SK-N-MC (cell line): ENCODE measurements around the gene GRIFIN.

Experiments
- DNase-seq: peaks from one replicate; pipeline ENCODE4 v3.0.0-alpha.2; 2011; ENCODE audit warnings: low read depth, low spot score
- H3K27ac ChIP-seq: fragments of 200-600 bp; sonication (generic); 2 replicates; pipeline ENCODE4 v1.5.1; 2016; ENCODE audit warnings: mixed run types
- H3K36me3 ChIP-seq: fragments of 200-600 bp; sonication (generic); 2 replicates; pipeline ENCODE4 v1.6.1; 2017; ENCODE audit warnings: antibody characterized with exemption, low read length, mixed read lengths; ENCODE audit not compliant: insufficient read depth
- H3K4me3 ChIP-seq: fragments of 200-600 bp; sonication (generic); 2 replicates; pipeline ENCODE4 v1.5.1; 2016
- H3K9ac ChIP-seq: fragments of 200-600 bp; sonication (generic); 2 replicates; pipeline ENCODE4 v1.8.0; 2017; ENCODE audit warnings: mixed run types, mixed read lengths; ENCODE audit not compliant: insufficient read length
- H3K9me3 ChIP-seq: fragments of 200-600 bp; sonication (generic); 2 replicates; pipeline ENCODE4 v1.6.1; 2017; ENCODE audit warnings: low read depth, mild to moderate bottlenecking, antibody characterized with exemption, low read length, moderate library complexity, mixed read lengths
- EZH2 ChIP-seq: fragments of 200-600 bp; sonication (generic); IDR thresholded peaks from one replicate; pipeline ENCODE4 v1.6.1; 2017; ENCODE audit warnings: antibody characterized with exemption
- FOXP2 ChIP-seq: optimal IDR thresholded peaks from 2 replicates; pipeline ENCODE3; 2011; ENCODE audit warnings: mild to moderate bottlenecking, moderate library complexity; ENCODE audit not compliant: insufficient read depth; ENCODE audit errors: extremely low read length, control extremely low read depth
- POLR2AphosphoS5 ChIP-seq: IDR thresholded peaks from 2 replicates; pipeline ENCODE4 v1.6.1; 2012; ENCODE audit warnings: mild to moderate bottlenecking, low read depth, low read length, borderline replicate concordance

The GRIFIN gene

DNA sequence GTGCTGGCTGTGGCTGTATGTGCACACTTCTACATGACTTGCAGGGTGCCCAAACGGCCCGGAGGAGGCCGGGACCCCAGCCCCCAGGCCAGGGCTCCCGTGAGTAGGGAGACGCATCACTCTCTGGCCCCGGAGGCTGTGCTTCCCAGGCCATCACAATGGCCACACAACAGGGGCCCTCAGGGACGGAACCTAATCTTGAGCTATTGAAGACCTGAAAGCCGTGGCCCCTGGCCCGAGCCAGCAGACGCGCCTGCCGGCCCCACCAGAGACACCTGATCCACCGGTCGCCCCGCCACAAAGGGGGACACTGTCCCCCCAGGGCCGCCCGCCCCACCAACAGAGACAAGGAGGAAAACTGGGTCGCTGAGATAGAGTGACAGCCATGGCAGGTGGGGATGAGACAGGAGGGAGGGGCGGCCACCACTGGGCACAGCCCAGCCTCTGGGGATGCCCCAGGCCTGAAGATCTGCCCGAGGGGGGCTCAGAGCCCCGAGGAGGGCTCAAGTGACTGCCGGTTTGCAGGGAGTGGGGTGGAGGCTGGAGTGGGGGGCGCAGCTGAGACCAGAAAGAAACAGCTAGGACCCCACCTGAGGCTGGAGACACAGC lies 33.2 kb upstream of the GRIFIN start:
- TF ChIP-seq FOXP2 (no peak), EZH2 (no peak), POLR2AphosphoS5 (no peak)
- H3K27ac ChIP-seq: no peak overlapping the region
- no peaks in the 10 kb centered on the region for H3K36me3 ChIP-seq
- no peaks in the 10 kb centered on the region for H3K9me3 ChIP-seq
- H3K4me3 ChIP-seq: no peak overlapping the region
- DNase-seq: no peak
- H3K9ac ChIP-seq: no peak overlapping the region

DNA sequence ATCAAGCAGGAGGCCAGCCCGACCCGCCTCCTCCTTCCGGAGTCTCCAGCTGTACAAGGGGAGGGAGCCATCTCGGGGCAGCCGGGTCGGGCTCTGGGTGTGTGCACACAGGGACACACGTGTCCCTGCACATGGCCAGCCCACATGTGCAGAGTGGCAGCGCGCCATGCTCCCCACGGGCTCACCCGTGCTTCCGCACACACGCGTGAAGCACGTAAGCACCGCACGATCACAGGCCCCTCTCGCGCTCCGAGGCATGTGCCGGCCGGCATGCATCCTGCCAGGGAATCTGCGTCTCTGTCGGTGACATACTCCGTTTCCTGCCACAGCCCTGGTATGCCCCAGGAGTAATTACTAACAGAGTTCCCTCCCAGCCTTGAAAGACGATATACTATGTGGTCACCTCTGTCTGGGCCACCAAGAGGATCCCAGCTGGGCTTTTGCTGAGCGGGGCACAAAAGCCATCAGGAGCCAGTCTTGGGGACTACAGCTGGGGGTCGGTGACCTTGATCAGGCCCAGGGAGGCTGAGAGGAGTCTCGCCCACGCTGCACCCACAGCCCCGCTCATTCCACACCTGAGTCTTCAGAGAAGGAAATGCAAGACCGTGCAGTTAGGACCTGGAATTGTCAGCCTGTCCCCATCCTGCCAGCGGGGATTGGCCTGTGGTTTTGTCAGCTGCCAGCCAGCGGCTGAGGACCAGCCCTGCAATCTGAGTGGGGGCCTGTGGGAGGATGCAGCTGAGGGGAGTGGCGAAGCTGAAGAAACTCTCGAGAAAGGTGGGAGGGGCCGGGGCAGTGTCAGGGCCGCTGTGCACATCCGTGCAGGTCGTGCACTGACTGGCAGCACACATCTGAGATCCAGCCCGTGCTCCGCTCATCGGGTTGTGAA lies 32.4 kb upstream of the GRIFIN start:
- Histone ChIP-seq H3K27ac (no peak overlapping the region), H3K9ac (no peak overlapping the region), H3K9me3 (no peaks in the 10 kb centered on the region), H3K36me3 (no peaks in the 10 kb centered on the region), H3K4me3 (no peak overlapping the region)
- no peak for DNase-seq
- no peak for TF ChIP-seq POLR2AphosphoS5

DNA sequence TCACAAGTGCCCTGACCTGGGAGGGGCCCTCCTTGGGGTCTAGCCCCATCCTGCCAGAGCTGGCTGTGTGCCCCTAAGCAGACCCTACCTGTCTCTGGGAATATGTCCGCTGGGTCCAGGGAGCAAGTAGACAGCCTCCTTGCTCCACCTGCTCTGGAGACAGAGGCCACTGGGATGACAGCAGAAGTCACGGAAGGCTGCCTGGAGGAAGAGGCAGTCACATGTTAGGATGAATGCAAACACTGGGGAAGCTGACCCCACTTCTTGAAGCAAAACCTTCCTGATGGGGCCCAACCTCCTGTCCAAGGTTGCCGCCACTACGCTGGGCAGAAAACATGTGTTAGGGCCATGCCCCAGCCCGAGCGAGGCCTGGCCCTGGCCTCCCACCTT lies 31.7 kb upstream of the GRIFIN start:
- H3K4me3 ChIP-seq: no peak overlapping the region
- H3K9me3 ChIP-seq: no peaks in the 10 kb centered on the region
- no peak for DNase-seq
- TF ChIP-seq EZH2 (no peak), POLR2AphosphoS5 (no peak), FOXP2 (no peak)
- no peak overlapping the region for H3K9ac ChIP-seq
- no peak overlapping the region for H3K27ac ChIP-seq
- no peaks in the 10 kb centered on the region for H3K36me3 ChIP-seq

DNA sequence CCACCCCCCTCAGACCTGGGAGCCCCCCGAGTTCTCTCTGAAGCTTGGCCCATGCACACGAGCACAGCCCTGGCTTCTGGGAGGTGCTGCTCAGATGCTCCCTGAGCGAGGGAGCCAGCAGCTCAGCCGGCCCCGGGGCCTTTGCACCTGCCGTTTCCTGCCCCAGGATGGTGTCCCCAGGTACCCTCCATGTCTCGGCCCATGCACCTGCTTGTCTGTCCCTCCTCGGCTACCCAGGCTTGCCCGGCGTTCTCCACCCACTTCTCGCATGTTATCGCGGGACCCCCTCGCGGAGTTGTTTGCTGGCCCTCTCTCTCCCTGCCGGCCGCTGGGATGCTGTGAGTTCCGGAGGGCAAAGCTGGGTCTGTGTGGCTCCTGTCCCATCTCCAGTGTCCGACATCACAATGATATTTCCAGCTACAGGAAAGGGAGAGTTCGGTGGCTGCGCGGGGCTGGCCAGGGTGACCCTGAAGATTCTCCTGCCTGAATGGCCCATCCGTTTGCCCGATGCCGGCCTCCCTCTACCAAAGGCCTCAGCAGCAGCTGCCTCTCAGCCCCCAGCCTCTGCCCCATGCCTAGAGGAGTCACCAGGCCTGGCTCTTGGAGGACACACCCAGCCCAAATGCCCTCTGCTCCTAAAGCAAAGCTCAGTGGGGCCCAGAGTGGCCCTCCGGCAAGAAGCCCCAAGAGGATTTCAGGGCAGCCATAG lies 31.2 kb upstream of the GRIFIN start:
- Histone ChIP-seq H3K9ac (no peak overlapping the region), H3K27ac (no peak overlapping the region), H3K4me3 (no peak overlapping the region), H3K36me3 (no peaks in the 10 kb centered on the region), H3K9me3 (no peaks in the 10 kb centered on the region)
- TF ChIP-seq FOXP2: no peak
- no peak for TF ChIP-seq EZH2
- TF ChIP-seq POLR2AphosphoS5: no peak
- DNase-seq: no peak

DNA sequence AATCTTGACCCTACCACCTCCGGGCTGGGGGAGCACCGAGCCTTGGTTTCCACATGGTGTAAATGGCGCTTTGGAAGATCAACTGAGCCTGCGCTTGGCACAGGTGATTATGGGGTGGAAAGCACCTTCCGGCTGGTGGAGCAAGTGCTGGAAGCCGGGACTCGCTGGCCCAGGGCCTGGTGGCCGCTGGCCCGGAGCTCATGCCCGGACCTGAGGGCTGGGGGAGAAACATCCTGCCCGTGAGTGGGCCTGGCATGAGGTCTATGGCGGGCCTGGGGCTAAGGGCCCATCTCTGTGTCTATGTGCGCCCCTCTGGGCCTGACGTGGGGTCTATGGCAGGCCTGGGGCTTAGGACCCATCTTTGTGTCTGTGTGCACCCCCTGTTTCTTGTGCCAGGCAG lies 29.2 kb upstream of the GRIFIN start:
- Histone ChIP-seq H3K36me3 (no peaks in the 10 kb centered on the region), H3K4me3 (no peak overlapping the region), H3K27ac (no peak overlapping the region), H3K9me3 (no peaks in the 10 kb centered on the region), H3K9ac (no peak overlapping the region)
- DNase-seq: no peak
- TF ChIP-seq POLR2AphosphoS5 (no peak), FOXP2 (no peak), EZH2 (no peak)

DNA sequence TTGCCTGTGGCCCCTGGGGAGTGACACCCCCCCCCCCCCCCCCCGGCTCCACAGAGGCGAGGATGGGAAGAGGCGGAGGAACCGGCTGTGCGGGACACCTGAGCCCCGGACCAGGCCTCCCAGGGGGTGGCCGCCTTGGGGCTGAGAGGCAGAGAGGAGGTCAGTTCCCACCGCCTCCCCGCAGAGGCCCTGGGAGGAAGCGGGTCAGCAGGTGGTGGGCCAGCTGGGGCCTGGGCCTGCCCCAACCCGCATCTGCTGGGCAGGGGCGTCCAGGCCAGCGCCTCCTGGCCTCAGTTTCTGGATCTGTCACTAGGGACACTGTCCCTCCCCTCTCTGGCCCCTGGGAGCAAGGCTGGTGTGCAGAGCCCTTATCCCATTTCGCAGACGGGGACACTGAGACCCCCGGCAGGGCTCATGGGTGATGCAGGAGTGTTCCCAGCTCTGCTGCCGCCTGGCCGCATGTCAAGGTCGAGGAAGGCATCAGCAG lies 28.7 kb upstream of the GRIFIN start:
- Histone ChIP-seq H3K36me3 (no peaks in the 10 kb centered on the region), H3K9me3 (no peaks in the 10 kb centered on the region), H3K4me3 (no peak overlapping the region), H3K27ac (no peak overlapping the region), H3K9ac (no peak overlapping the region)
- TF ChIP-seq EZH2: no peak
- TF ChIP-seq FOXP2: no peak
- no peak for DNase-seq

DNA sequence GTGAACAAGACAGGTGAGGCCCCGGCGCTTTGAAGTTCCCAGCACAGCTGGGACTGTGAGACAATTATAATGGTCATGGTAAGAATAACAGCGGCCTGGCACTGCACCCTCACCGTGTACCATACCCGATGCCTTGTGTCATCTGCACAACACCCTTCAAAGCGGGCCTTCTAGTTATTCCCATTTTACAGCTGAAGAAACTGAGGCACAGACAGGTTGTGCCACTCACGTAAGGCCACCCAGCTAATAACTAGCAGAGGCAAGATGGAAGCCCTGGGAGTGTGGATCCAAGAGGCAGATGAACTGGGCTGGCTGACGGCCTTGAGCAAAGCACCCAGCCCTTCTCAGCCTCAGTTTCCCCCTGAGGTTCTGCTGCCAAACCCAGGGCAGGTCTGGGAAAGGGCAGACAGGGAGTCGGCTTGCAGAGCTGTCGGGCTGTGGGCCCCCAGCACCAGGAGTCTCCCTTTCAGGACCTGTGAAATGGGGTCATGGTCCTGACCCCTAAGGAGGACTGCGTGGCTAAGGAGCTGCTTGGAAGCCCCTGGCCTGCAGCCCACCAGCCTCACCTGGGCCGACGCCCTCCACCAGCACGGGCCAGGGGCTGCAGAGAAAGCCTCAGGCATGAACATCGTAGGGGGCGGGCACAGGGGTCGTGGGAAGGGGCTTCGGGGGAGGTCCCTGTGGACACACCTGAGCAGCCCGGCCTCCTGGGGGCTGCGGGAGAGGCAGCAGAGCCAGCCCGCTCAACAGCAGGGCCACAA lies 28.1 kb upstream of the GRIFIN start:
- Histone ChIP-seq H3K27ac (no peak overlapping the region), H3K9ac (no peak overlapping the region), H3K9me3 (no peaks in the 10 kb centered on the region), H3K4me3 (no peak overlapping the region), H3K36me3 (no peaks in the 10 kb centered on the region)
- no peak for DNase-seq
- TF ChIP-seq POLR2AphosphoS5: no peak
- TF ChIP-seq FOXP2: no peak
- TF ChIP-seq EZH2: no peak
